B cell (primary cell): ENCODE measurements around the gene KRTAP9-2. TPM values are rescaled to one million over a fixed set of nuclear protein-coding genes. Genes with fewer than 3 reads are reported as not detected.
"Not testable (repeated sequence)": the region's sequence is repeated elsewhere in the genome, so short reads cannot be mapped to it uniquely, and the experiment has no call there.

ENCODE experiments used
- ATAC-seq: fragments of 200-7000 bp; cut with Tn5 transposase; one replicate; pipeline ENCODE4 v1.10.0; 2021; ENCODE audit warnings: low read depth, mild to moderate bottlenecking, moderate number of reproducible peaks, moderate library complexity
- CTCF ChIA-PET: fragments of 350-600 bp; sonication (Branson Sonifier 250); formaldehyde crosslinking; loops from one replicate; lab custom pipeline; 2021; ENCODE audit warnings: antibody characterized with exemption, inconsistent platforms; lab: Charles Lee
- POLR2A ChIA-PET: fragments of 350-600 bp; sonication (Branson Sonifier 250); formaldehyde crosslinking; loops from one replicate; lab custom pipeline; 2021; ENCODE audit warnings: antibody characterized with exemption; lab: Charles Lee
- DNase-seq: peaks from one replicate; pipeline ENCODE4 v3.0.0; 2013
- H2AFZ ChIP-seq: 2 replicates; pipeline ENCODE4 v1.6.1; 2012; ENCODE audit warnings: mild to moderate bottlenecking, low read depth, low read length; ENCODE audit not compliant: insufficient read depth, poor library complexity, severe bottlenecking
- H3K27ac ChIP-seq, 2 donors: 1 replicate in 1 of 2; 2 replicates in 1 of 2; pipeline ENCODE4 v1.5.1; 2012 to 2013; ENCODE audit warnings: low read length in 2 of 2, mild to moderate bottlenecking in 2 of 2, moderate library complexity in 1 of 2
- H3K27me3 ChIP-seq, 4 experiments: fragments of 200-600 bp in 1 of 4; sonication (generic) in 1 of 4; replicated peaks in 1 of 4; 1 replicate in 2 of 4; 2 replicates in 2 of 4; pipeline versions ENCODE4 v1.6.1 to v1.7.0; 2013 to 2016; ENCODE audit warnings: low read length in 3 of 4, mild to moderate bottlenecking in 2 of 4, mixed read lengths in 1 of 4, moderate library complexity in 1 of 4; ENCODE audit not compliant: insufficient read depth in 4 of 4, control insufficient read depth in 3 of 4; ENCODE audit errors: control extremely low read depth in 1 of 4
- H3K36me3 ChIP-seq, 2 experiments: replicated peaks in 1 of 2; 1 replicate in 1 of 2; 2 replicates in 1 of 2; pipeline versions ENCODE4 v1.6.1 to v1.7.1; 2013; ENCODE audit warnings: low read length in 1 of 2; ENCODE audit not compliant: insufficient read depth in 2 of 2, control insufficient read depth in 1 of 2; ENCODE audit errors: control extremely low read depth in 1 of 2, extremely low read depth in 1 of 2
- H3K4me1 ChIP-seq, 2 donors: fragments of 200-600 bp in 1 of 2; sonication (generic) in 1 of 2; 1 replicate in 1 of 2; 2 replicates in 1 of 2; pipeline versions ENCODE4 v1.5.1 to v1.6.1; 2013 to 2017; ENCODE audit warnings: low read length in 2 of 2; ENCODE audit not compliant: control insufficient read depth in 2 of 2, insufficient read depth in 2 of 2
- H3K4me2 ChIP-seq: replicated peaks from 2 replicates; pipeline ENCODE3; 2012; ENCODE audit warnings: mild to moderate bottlenecking, low read depth, low read length; ENCODE audit not compliant: poor library complexity, severe bottlenecking
- H3K4me3 ChIP-seq, 5 experiments: fragments of 200-600 bp in 1 of 5; sonication (generic) in 1 of 5; 1 replicate in 3 of 5; 2 replicates in 2 of 5; pipeline versions ENCODE4 v1.5.1 to v1.7.0; 2011 to 2016; ENCODE audit warnings: low read length in 4 of 5, mild to moderate bottlenecking in 4 of 5, low read depth in 2 of 5, control low read depth in 1 of 5, moderate library complexity in 1 of 5; ENCODE audit not compliant: insufficient read depth in 1 of 5; ENCODE audit errors: control extremely low read depth in 1 of 5, extremely low read depth in 1 of 5
- H3K79me2 ChIP-seq: fragments of 200-600 bp; sonication (generic); one replicate; pipeline ENCODE4 v1.6.0; 2016; ENCODE audit warnings: low read length; ENCODE audit not compliant: control insufficient read depth, insufficient read depth
- H3K9ac ChIP-seq: fragments of 200-600 bp; sonication (generic); 2 replicates; pipeline ENCODE4 v1.6.1; 2017; ENCODE audit warnings: mild to moderate bottlenecking, low read length, moderate library complexity
- H3K9me3 ChIP-seq, 3 donors: one replicate each; pipeline versions ENCODE4 v1.6.1 to v1.7.1; 2013; ENCODE audit warnings: low read length in 2 of 3; ENCODE audit not compliant: control insufficient read depth in 2 of 3, insufficient read depth in 1 of 3; ENCODE audit errors: control extremely low read depth in 1 of 3
- H4K20me1 ChIP-seq: 2 replicates; pipeline ENCODE4 v1.6.0; 2012; ENCODE audit warnings: mild to moderate bottlenecking, low read length; ENCODE audit not compliant: insufficient read depth, control insufficient read depth, poor library complexity, severe bottlenecking
- H3K27ac Mint-ChIP-seq: one replicate; pipeline ENCODE4 v1.8.0; 2021; ENCODE audit warnings: mixed read lengths
- H3K27me3 Mint-ChIP-seq: one replicate; pipeline ENCODE4 v1.8.0; 2021; ENCODE audit warnings: mixed read lengths
- H3K4me1 Mint-ChIP-seq: one replicate; pipeline ENCODE4 v1.8.0; 2021; ENCODE audit warnings: mixed read lengths
- H3K4me3 Mint-ChIP-seq: one replicate; pipeline ENCODE4 v1.8.0; 2021; ENCODE audit warnings: mixed read lengths
- H3K9me3 Mint-ChIP-seq: one replicate; pipeline ENCODE4 v1.8.0; 2022; ENCODE audit warnings: mixed read lengths; ENCODE audit not compliant: insufficient read depth
- CTCF ChIP-seq: fragments of 200-600 bp; IDR thresholded peaks from one replicate; pipeline ENCODE4 v1.8.0; 2022; ENCODE audit warnings: antibody characterized with exemption, mild to moderate bottlenecking
- EZH2 ChIP-seq: IDR thresholded peaks from 2 replicates; pipeline ENCODE4 v1.6.1; 2012; ENCODE audit warnings: borderline replicate concordance, low read depth, mild to moderate bottlenecking, moderate library complexity, low read length; ENCODE audit not compliant: insufficient read depth, poor library complexity, severe bottlenecking
- WGBS: methylation state at CpG from one replicate; pipeline ENCODE4 v1.1.5; 2013; ENCODE audit warnings: missing lambda C conversion rate; ENCODE audit not compliant: insufficient coverage; 5-methylcytosine and 5-hydroxymethylcytosine counted together
- intact Hi-C: fragments of 100-400 bp; cut with micrococcal nuclease; formaldehyde crosslinking; loops from one replicate; pipeline ENCODE4 v1.10.0; 2022
- polyA plus RNA-seq: library from polyadenylated mRNA; depleted of rRNA; stranded (reverse); fragments of >200 nt; gene quantifications from 2 replicates; pipeline ENCODE4 v1.2.3, GENCODE V29; 2012
- total RNA-seq, 2 donors: library from RNA; stranded (reverse); fragments of 120-200 nt in 1 of 2; gene quantifications; 1 replicate in 1 of 2; 2 replicates in 1 of 2; pipeline versions ENCODE4 v1.2.3 to v1.2.4, GENCODE V29; 2013 to 2022

The KRTAP9-2 gene
- total and polyA plus RNA-seq, 2 donors (not counting 1 experiment from before 2014, with no cell fraction given): not detected

GRCh38 chr17:41251261-41251660, 24.8 kb downstream of the KRTAP9-2 start:
- Histone ChIP-seq H3K4me2 (no peak overlapping the region), H3K9ac (no peak overlapping the region), H4K20me1 (no peaks in the 10 kb centered on the region), H3K36me3 (no peaks in the 10 kb centered on the region), H3K27me3 (peaks cover 0 to 2% (median under 1%) of the 10 kb centered on the region in 4 experiments), H3K9me3 (peaks cover 0 to 1% (median 0%) of the 10 kb centered on the region in 3 donors), H3K79me2 (no peaks in the 10 kb centered on the region), H3K4me1 (no peaks in the 10 kb centered on the region), H3K27ac (no peak overlapping the region), H3K4me3 (no peak overlapping the region), H2AFZ (no peak overlapping the region)
- TF ChIP-seq CTCF (no peak), EZH2 (no peak)
- Mint-ChIP-seq H3K27me3 (peaks cover 36% of the 10 kb centered on the region), H3K4me3 (no peak overlapping the region), H3K27ac (no peak overlapping the region), H3K9me3 (no peaks in the 10 kb centered on the region), H3K4me1 (peaks cover 2% of the 10 kb centered on the region)
- ATAC-seq (no peak), DNase-seq (peak; percentile 0)
- intact Hi-C loops: no loop called here
- ChIA-PET CTCF (no interaction called here), POLR2A (no interaction called here)
- WGBS: 100% methylated on average over 1 of the region's 1 CpG

GRCh38 chr17:41254861-41255260, 28.4 kb downstream of the KRTAP9-2 start:
- intact Hi-C loops: no loop called here
- Histone ChIP-seq H3K27me3 (peaks cover 0 to 10% (median 3%) of the 10 kb centered on the region in 4 experiments), H3K4me2 (no peak overlapping the region), H3K9me3 (no peaks in the 10 kb centered on the region), H2AFZ (no peak overlapping the region), H3K9ac (no peak overlapping the region), H4K20me1 (no peaks in the 10 kb centered on the region), H3K79me2 (no peaks in the 10 kb centered on the region), H3K27ac (no peak overlapping the region), H3K4me1 (no peaks in the 10 kb centered on the region), H3K36me3 (no peaks in the 10 kb centered on the region), H3K4me3 (no peak overlapping the region)
- WGBS: no CpG with 5 or more reads among the region's 1 CpG
- no peaks in the 10 kb centered on the region for H3K4me1 Mint-ChIP-seq
- no peak overlapping the region for H3K27ac Mint-ChIP-seq
- H3K9me3 Mint-ChIP-seq: no peaks in the 10 kb centered on the region
- no peak for ATAC-seq
- no peak overlapping the region for H3K4me3 Mint-ChIP-seq
- ChIA-PET POLR2A (no interaction called here), CTCF (no interaction called here)
- TF ChIP-seq CTCF (no peak), EZH2 (no peak)
- DNase-seq: no peak
- H3K27me3 Mint-ChIP-seq: peaks cover 63% of the 10 kb centered on the region

GRCh38 chr17:41255381-41256290, 29.2 kb downstream of the KRTAP9-2 start, which contains the start of gene KRTAP9-9:
TSS of gene KRTAP9-9 (plus strand) at chr17:41255384.
- H3K27ac ChIP-seq, H3K4me3 Mint-ChIP-seq, H3K27ac Mint-ChIP-seq, intact Hi-C loops, H3K27me3 ChIP-seq, H2AFZ ChIP-seq, CTCF ChIA-PET, H3K36me3 ChIP-seq, POLR2A ChIA-PET, H4K20me1 ChIP-seq, H3K4me1 Mint-ChIP-seq, H3K9me3 ChIP-seq, H3K4me1 ChIP-seq, H3K9me3 Mint-ChIP-seq, H3K9ac ChIP-seq, H3K79me2 ChIP-seq, H3K4me3 ChIP-seq, ATAC-seq, H3K4me2 ChIP-seq: not testable (repeated sequence)
- peak; percentile 1 for DNase-seq
- peaks cover 65% of the 10 kb centered on the region for H3K27me3 Mint-ChIP-seq
- 72% methylated on average over 5 of the region's 5 CpGs for WGBS
